SH-SY5Y (cell line): Measurements from ENCODE around the gene TP63.

Source experiments
- GATA2 ChIP-seq: IDR thresholded peaks from 2 replicates; pipeline ENCODE4 v1.6.1; 2011; ENCODE audit warnings: mild to moderate bottlenecking, low read depth, low read length
- GATA3 ChIP-seq: IDR thresholded peaks from 2 replicates; pipeline ENCODE4 v1.6.1; 2011; ENCODE audit warnings: low read depth, mild to moderate bottlenecking, low read length, moderate library complexity

DNA sequence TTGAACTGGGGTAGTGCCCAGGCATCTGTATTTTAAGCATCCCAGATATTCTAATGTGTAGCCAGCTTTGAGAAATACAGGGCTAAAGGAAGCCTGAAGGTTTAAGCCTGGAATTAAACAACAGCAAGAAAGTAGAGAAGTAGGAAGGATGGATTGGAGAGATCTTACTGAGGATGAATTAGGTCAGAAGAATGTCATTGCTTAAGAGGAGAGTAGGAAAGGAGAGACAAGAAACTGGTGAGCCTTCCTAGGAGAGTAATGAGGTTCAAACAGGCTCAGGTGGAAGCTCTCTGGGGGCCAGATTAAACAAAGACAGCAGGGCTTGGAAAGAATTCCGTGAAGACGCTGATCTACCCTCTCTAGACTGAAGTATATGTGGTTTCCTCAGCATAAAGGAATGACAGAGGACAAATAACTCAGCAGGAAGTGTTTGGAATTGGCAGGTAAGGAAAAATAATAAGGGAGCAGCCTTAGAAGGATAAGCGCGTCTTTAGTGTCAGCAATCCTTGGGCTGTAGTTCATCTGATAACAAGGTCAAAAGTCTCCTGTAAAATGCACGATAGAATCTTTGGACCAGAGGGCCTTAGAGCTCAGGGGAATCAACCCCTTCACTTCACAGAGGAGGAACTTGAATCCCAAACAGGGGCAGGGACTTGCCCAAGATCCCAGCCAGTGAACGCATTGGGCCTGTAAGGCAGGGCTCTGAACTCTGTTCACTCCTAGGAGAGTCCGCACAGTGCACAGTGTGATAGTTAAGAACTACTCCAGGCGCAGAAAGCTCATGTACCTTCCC lies 90.9 kb downstream of the TP63 start:
- TF ChIP-seq GATA2 (no peak), GATA3 (no peak)
